Sigmoid colon (tissue), 7 donors: ENCODE data around the gene ATP6V0A1. TPM values are rescaled to one million over a fixed set of nuclear protein-coding genes. Genes with fewer than 3 reads are reported as not detected.
"Not testable (repeated sequence)": the region's sequence is repeated elsewhere in the genome, so short reads cannot be mapped to it uniquely, and the experiment has no call there.

Experiments
- DNase-seq: peaks from one replicate; pipeline ENCODE4 v3.0.0-alpha.2; 2019
- H3K27ac ChIP-seq, 4 donors: fragments of 200-600 bp; sonication (generic); one replicate each; pipeline ENCODE4 v1.5.1; 2016 to 2019; ENCODE audit warnings: mild to moderate bottlenecking in 1 of 4
- H3K27me3 ChIP-seq, 3 donors: fragments of 200-600 bp; sonication (generic); one replicate each; pipeline ENCODE4 v1.5.1; 2019; ENCODE audit warnings: mild to moderate bottlenecking in 1 of 3
- H3K36me3 ChIP-seq, 4 donors: fragments of 200-600 bp; sonication (generic); one replicate each; pipeline ENCODE4 v1.5.1; 2016 to 2019
- H3K4me1 ChIP-seq, 4 donors: fragments of 200-600 bp; sonication (generic); one replicate each; pipeline ENCODE4 v1.5.1; 2017 to 2019
- H3K4me3 ChIP-seq, 4 donors: fragments of 200-600 bp; sonication (generic); one replicate each; pipeline ENCODE4 v1.5.1; 2017 to 2019; ENCODE audit warnings: mild to moderate bottlenecking in 2 of 4, moderate library complexity in 1 of 4
- H3K9me3 ChIP-seq, 4 donors: fragments of 200-600 bp in 3 of 4; sonication (generic) in 3 of 4; one replicate each; pipeline versions ENCODE4 v1.5.1 to v1.6.1; 2013 to 2019
- CTCF ChIP-seq, 4 experiments: fragments of 450-650 bp in 3 of 4; fragments of 200-600 bp in 1 of 4; IDR thresholded peaks; one replicate each; pipeline ENCODE4 v1.5.1; 2016 to 2019; ENCODE audit warnings: antibody characterized with exemption in 4 of 4, mild to moderate bottlenecking in 3 of 4, moderate library complexity in 2 of 4
- EP300 ChIP-seq, 4 donors: sonication (generic); formaldehyde crosslinking; IDR thresholded peaks; one replicate each; pipeline ENCODE4 v1.6.1; 2017; ENCODE audit warnings: antibody characterized with exemption in 4 of 4
- POLR2A ChIP-seq, 2 donors: fragments of 450-650 bp; IDR thresholded peaks; one replicate each; pipeline ENCODE4 v1.6.1; 2016; ENCODE audit warnings: antibody characterized with exemption in 2 of 2, mild to moderate bottlenecking in 2 of 2, moderate library complexity in 2 of 2
- POLR2AphosphoS5 ChIP-seq, 4 donors: sonication (generic); formaldehyde crosslinking; IDR thresholded peaks; one replicate each; pipeline ENCODE4 v1.6.1; 2017; ENCODE audit warnings: antibody characterized with exemption in 4 of 4
- WGBS, 2 donors: extraction: QIAGEN DNeasy Blood & Tissue Kit; methylation state at CpG; one replicate each; pipeline ENCODE4 v1.1.7; 2013; 5-methylcytosine and 5-hydroxymethylcytosine counted together
- intact Hi-C: fragments of 100-400 bp; cut with DNase I; formaldehyde crosslinking; loops from one replicate; pipeline ENCODE4 v1.15.1; 2023
- polyA plus RNA-seq, 3 donors: library from polyadenylated mRNA; stranded (reverse); fragments of 200-250 nt; gene quantifications; one replicate each; pipeline ENCODE4 v1.2.3, GENCODE V29; 2013
- total RNA-seq, 4 donors: library from RNA; depleted of rRNA; stranded (reverse); fragments of >200 nt; gene quantifications; one replicate each; pipeline ENCODE4 v1.1.0, GENCODE V29; 2016
- donor health status: healthy with polysubstance abuse.
- donor health status: Bipolar disorder and iron deficiency.
- donor health status: healthy.

The ATP6V0A1 gene
- total and polyA plus RNA-seq, 7 donors = 11.6 to 96.1 (median 48.9) TPM

- H3K27me3 ChIP-seq = peaks cover 0 to 5% (median 0%) of the 10 kb centered on the region in 3 donors
- peaks cover 0 to 7% (median 5%) of the 10 kb centered on the region in 4 donors for H3K4me1 ChIP-seq
- DNase-seq = no peak
- WGBS, 2 donors = 95 to 96% methylated on average over 39 of the region's 39 CpGs
- peaks cover 0 to 56% (median 19%) of the 10 kb centered on the region in 4 donors for H3K36me3 ChIP-seq
- intact Hi-C loops = no loop called here
- H3K4me3 ChIP-seq = no peak overlapping the region
- H3K9me3 ChIP-seq = no peaks in the 10 kb centered on the region
- H3K27ac ChIP-seq = no peak overlapping the region
- no peak for TF ChIP-seq POLR2A (IDR thresholded peaks at IDR 0.05)
- no peak for TF ChIP-seq EP300 (IDR thresholded peaks at IDR 0.05)
- TF ChIP-seq CTCF (IDR thresholded peaks at IDR 0.05) = no peak
- TF ChIP-seq POLR2AphosphoS5 (IDR thresholded peaks at IDR 0.05) = no peak
Measured at GRCh38 chr17:42543190-42544079, 84.8 kb downstream of the ATP6V0A1 start.

- H3K27ac ChIP-seq = no peak overlapping the region
- H3K9me3 ChIP-seq = no peaks in the 10 kb centered on the region
- TF ChIP-seq EP300 (IDR thresholded peaks at IDR 0.05) (no peak), POLR2AphosphoS5 (IDR thresholded peaks at IDR 0.05) (no peak), POLR2A (IDR thresholded peaks at IDR 0.05) (no peak), CTCF (IDR thresholded peaks at IDR 0.05) (no peak)
- intact Hi-C loops = no loop called here
- peaks cover 0 to 42% (median 10%) of the 10 kb centered on the region in 4 donors for H3K36me3 ChIP-seq
- H3K4me3 ChIP-seq = no peak overlapping the region
- peaks cover 0 to 12% (median 6%) of the 10 kb centered on the region in 4 donors for H3K4me1 ChIP-seq
- DNase-seq = no peak
- peaks cover 0 to 7% (median 0%) of the 10 kb centered on the region in 3 donors for H3K27me3 ChIP-seq
- 81% methylated on average over 8 of the region's 8 CpGs for WGBS, 2 donors
Measured at GRCh38 chr17:42544874-42545283, 86.2 kb downstream of the ATP6V0A1 start.

GRCh38 chr17:42545755-42546505 is 87.3 kb downstream of the ATP6V0A1 start:
- 91 to 92% methylated on average over 9 of the region's 9 CpGs for WGBS, 2 donors
- H3K27me3 ChIP-seq, DNase-seq, intact Hi-C loops, H3K27ac ChIP-seq, H3K4me3 ChIP-seq, H3K9me3 ChIP-seq: not testable (repeated sequence)
- H3K4me1 ChIP-seq = peaks cover 0 to 12% (median 6%) of the 10 kb centered on the region in 4 donors
- peaks cover 0 to 34% (median 9%) of the 10 kb centered on the region in 4 donors for H3K36me3 ChIP-seq

- WGBS, 2 donors = 91% methylated on average over 23 of the region's 23 CpGs
- H3K27ac ChIP-seq = no peak overlapping the region
Measured at GRCh38 chr17:42547001-42547461, 88.4 kb downstream of the ATP6V0A1 start.

More at GRCh38 chr17:42547001-42547461, 88.4 kb downstream of the ATP6V0A1 start:
- Histone ChIP-seq H3K4me3 (no peak overlapping the region), H3K9me3 (no peaks in the 10 kb centered on the region), H3K36me3 (peaks cover 0 to 28% (median 8%) of the 10 kb centered on the region in 4 donors), H3K27me3 (peaks cover 0 to 7% (median 0%) of the 10 kb centered on the region in 3 donors), H3K4me1 (peaks cover 0 to 12% (median 6%) of the 10 kb centered on the region in 4 donors)
- DNase-seq = no peak
- TF ChIP-seq POLR2A (IDR thresholded peaks at IDR 0.05) (no peak), EP300 (IDR thresholded peaks at IDR 0.05) (no peak), CTCF (IDR thresholded peaks at IDR 0.05) (no peak), POLR2AphosphoS5 (IDR thresholded peaks at IDR 0.05) (no peak)
- intact Hi-C loops = no loop called here
